ENCODE data around the gene IGF2.

IGF2 gene

GRCh38 chr11:2088746-2089535, 50.2 kb downstream of the IGF2 start:
- in situ Hi-C loops (cut with MboI; ENCODE audit: low pct_unique_long_range_greater_than_20kb, low sequenced_read_pairs, unreplicated experiment) = no loop called here
- TF ChIP-seq CTCF (IDR thresholded peaks at IDR 0.05; ENCODE audit: extremely low read depth, insufficient read depth, missing control alignments) = no peak
- no peak for DNase-seq (ENCODE audit: low spot score)

- in situ Hi-C loops (cut with MboI; ENCODE audit: low pct_unique_long_range_greater_than_20kb, low sequenced_read_pairs, unreplicated experiment) = no loop called here
- TF ChIP-seq CTCF (IDR thresholded peaks at IDR 0.05; ENCODE audit: extremely low read depth, insufficient read depth, missing control alignments) = no peak
- DNase-seq (ENCODE audit: low spot score) = no peak
Measured at GRCh38 chr11:2088284-2088683, 50.9 kb downstream of the IGF2 start.

GRCh38 chr11:2086239-2087040, 52.7 kb downstream of the IGF2 start:
- no peak for TF ChIP-seq CTCF (IDR thresholded peaks at IDR 0.05; ENCODE audit: extremely low read depth, insufficient read depth, missing control alignments)
- in situ Hi-C loops (cut with MboI; ENCODE audit: low pct_unique_long_range_greater_than_20kb, low sequenced_read_pairs, unreplicated experiment) = no loop called here
- no peak for DNase-seq (ENCODE audit: low spot score)

- in situ Hi-C loops (cut with MboI; ENCODE audit: low pct_unique_long_range_greater_than_20kb, low sequenced_read_pairs, unreplicated experiment) = no loop called here
- DNase-seq (ENCODE audit: low spot score) = no peak
- TF ChIP-seq CTCF (IDR thresholded peaks at IDR 0.05; ENCODE audit: extremely low read depth, insufficient read depth, missing control alignments) = no peak
Measured at GRCh38 chr11:2085251-2086066, 53.7 kb downstream of the IGF2 start.

- DNase-seq (ENCODE audit: low spot score) = no peak
- in situ Hi-C loops (cut with MboI; ENCODE audit: low pct_unique_long_range_greater_than_20kb, low sequenced_read_pairs, unreplicated experiment) = no loop called here
- no peak for TF ChIP-seq CTCF (IDR thresholded peaks at IDR 0.05; ENCODE audit: extremely low read depth, insufficient read depth, missing control alignments)
Measured at GRCh38 chr11:2084721-2085120, 54.5 kb downstream of the IGF2 start.

All from GM13977 (cell line).